AG04449 (cell line): ENCODE results near the gene POLR1A.

Source experiments
- CTCF ChIA-PET: fragments of 350-600 bp; formaldehyde crosslinking; extraction: SDS; loops from one replicate; lab custom pipeline; 2021; ENCODE audit warnings: antibody characterized with exemption; lab: Yijun Ruan, JAX
- POLR2A ChIA-PET: fragments of 400-600, 350-600 bp; formaldehyde crosslinking; extraction: SDS; loops from one replicate; lab custom pipeline; 2020; ENCODE audit warnings: antibody characterized with exemption, inconsistent platforms; lab: Yijun Ruan, JAX
- DNase-seq: peaks from one replicate; pipeline ENCODE4 v3.0.0-alpha.2; 2010; ENCODE audit warnings: low read depth, low spot score
- H3K4me3 ChIP-seq: 2 replicates; pipeline ENCODE4 v1.5.1; 2011; ENCODE audit warnings: low read depth, mild to moderate bottlenecking, control low read depth, low read length
- CTCF ChIP-seq: IDR thresholded peaks from one replicate; pipeline ENCODE4 v1.5.1; 2011; ENCODE audit warnings: mild to moderate bottlenecking, moderate library complexity, low read length, control low read depth, inconsistent platforms; ENCODE audit not compliant: insufficient read depth; ENCODE audit errors: missing control alignments

The POLR1A gene

GRCh38 chr2:86053166-86053565 lies 52.5 kb downstream of the POLR1A start:
- DNase-seq, result no peak
- no peak for TF ChIP-seq CTCF
- H3K4me3 ChIP-seq, result no peak overlapping the region
- POLR2A ChIA-PET, result no interaction called here
- CTCF ChIA-PET, result interaction anchor here (1.0 to 1.9 kb wide), 4 partner anchors 26 to 324 kb away, joined by 3 to 7 read pairs (median 6); no protein-coding TSS in a partner anchor

GRCh38 chr2:86052676-86053075 lies 53.0 kb downstream of the POLR1A start:
- H3K4me3 ChIP-seq, result no peak overlapping the region
- DNase-seq, result no peak
- CTCF ChIA-PET, result interaction anchor here (1.0 to 1.9 kb wide), 4 partner anchors 26 to 324 kb away, joined by 3 to 7 read pairs (median 6); no protein-coding TSS in a partner anchor
- POLR2A ChIA-PET, result no interaction called here
- no peak for TF ChIP-seq CTCF

GRCh38 chr2:86052265-86052664 lies 53.4 kb downstream of the POLR1A start:
- no peak for TF ChIP-seq CTCF
- ChIA-PET CTCF (interaction anchor here (1.9 kb wide), 1 partner anchor 225 kb away, joined by 6 read pairs; no protein-coding TSS in a partner anchor), POLR2A (no interaction called here)
- no peak for DNase-seq
- no peak overlapping the region for H3K4me3 ChIP-seq

GRCh38 chr2:86050301-86050700 lies 55.4 kb downstream of the POLR1A start:
- H3K4me3 ChIP-seq, result no peak overlapping the region
- ChIA-PET POLR2A (no interaction called here), CTCF (interaction anchor here (1.0 to 1.5 kb wide), 4 partner anchors 8 to 224 kb away, joined by 3 to 4 read pairs (median 4); no protein-coding TSS in a partner anchor)
- no peak for TF ChIP-seq CTCF
- no peak for DNase-seq

GRCh38 chr2:86049529-86049928 lies 56.2 kb downstream of the POLR1A start:
- DNase-seq, result no peak
- H3K4me3 ChIP-seq, result no peak overlapping the region
- no peak for TF ChIP-seq CTCF
- ChIA-PET CTCF (interaction anchor here (0.7 kb wide), 1 partner anchor 160 kb away, joined by 4 read pairs; no protein-coding TSS in a partner anchor), POLR2A (no interaction called here)

- POLR2A ChIA-PET, result no interaction called here
- DNase-seq, result no peak
- TF ChIP-seq CTCF, result no peak
- H3K4me3 ChIP-seq, result no peak overlapping the region
- CTCF ChIA-PET, result interaction anchor here (2.2 kb wide), 1 partner anchor 12 kb away, joined by 9 read pairs; no protein-coding TSS in a partner anchor
Measured at GRCh38 chr2:86048888-86049287, 56.8 kb downstream of the POLR1A start.
